ENCODE measurements around the gene PPP1CA. TPM values are rescaled to one million over a fixed set of nuclear protein-coding genes. Genes with fewer than 3 reads are reported as not detected.

PPP1CA gene
- total and polyA plus RNA-seq, 8 donors, result 108 to 173 (median 140) TPM

DNA sequence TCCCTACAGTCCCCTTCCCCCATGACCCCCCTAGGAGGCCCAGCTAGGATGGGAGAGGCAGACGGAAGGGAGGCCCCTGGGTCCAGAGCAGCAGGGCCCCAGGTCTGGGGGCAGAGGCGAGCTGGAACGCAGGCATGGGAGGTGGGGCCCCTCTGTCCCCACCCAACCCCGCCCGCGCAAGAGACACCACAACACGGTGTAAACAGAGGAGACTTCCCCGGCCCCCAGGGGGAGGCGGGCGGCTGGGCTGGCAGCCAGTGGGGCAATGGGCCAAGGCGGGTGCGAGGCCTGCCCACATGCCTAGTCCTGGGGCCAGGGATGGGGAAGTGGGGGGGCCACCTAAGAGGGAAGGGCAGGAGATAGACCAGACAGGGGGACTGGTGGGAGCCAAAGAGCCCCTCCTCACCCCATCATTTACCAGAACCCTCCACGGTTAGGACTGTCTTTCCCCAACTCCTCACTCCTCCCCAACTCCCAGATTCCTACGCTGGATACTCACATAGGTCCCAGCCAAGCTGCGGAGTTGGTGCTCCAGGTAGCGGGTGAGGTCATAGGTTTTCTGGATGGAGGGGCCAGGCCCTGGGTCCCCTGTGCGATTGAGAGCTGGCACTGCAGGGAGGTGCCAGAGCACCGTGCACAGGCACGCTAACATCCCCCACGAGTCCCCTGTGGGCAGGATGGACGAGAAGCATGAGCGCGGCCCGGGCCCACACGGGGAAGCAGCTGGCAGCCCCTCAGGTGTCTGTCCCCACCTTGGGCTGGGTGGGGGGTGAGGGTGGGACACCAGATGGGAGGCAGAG lies 34.5 kb downstream of the PPP1CA start:
- H3K27ac ChIP-seq, result peak overlapping the region; percentile 9 to 33
- intact Hi-C loops (cut with DNase I), result no loop called here
- DNase-seq (peak in 1 of 4 donors; percentile 67), ATAC-seq (no peak)
- H3K36me3 ChIP-seq, result peaks cover 0 to 19% of the 10 kb centered on the region in 2 donors
- no peaks in the 10 kb centered on the region for H3K9me3 ChIP-seq
- H3K4me1 ChIP-seq, result peaks cover 34 to 78% of the 10 kb centered on the region in 2 donors
- no peaks in the 10 kb centered on the region for H3K27me3 ChIP-seq
- TF ChIP-seq, protein P1, sequence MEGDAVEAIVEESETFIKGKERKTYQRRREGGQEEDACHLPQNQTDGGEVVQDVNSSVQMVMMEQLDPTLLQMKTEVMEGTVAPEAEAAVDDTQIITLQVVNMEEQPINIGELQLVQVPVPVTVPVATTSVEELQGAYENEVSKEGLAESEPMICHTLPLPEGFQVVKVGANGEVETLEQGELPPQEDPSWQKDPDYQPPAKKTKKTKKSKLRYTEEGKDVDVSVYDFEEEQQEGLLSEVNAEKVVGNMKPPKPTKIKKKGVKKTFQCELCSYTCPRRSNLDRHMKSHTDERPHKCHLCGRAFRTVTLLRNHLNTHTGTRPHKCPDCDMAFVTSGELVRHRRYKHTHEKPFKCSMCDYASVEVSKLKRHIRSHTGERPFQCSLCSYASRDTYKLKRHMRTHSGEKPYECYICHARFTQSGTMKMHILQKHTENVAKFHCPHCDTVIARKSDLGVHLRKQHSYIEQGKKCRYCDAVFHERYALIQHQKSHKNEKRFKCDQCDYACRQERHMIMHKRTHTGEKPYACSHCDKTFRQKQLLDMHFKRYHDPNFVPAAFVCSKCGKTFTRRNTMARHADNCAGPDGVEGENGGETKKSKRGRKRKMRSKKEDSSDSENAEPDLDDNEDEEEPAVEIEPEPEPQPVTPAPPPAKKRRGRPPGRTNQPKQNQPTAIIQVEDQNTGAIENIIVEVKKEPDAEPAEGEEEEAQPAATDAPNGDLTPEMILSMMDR (IDR thresholded peaks at IDR 0.05), result no peak
- H3K4me3 ChIP-seq, result no peak overlapping the region

GRCh38 chr11:67366546-67366945 lies 35.1 kb downstream of the PPP1CA start:
- no peaks in the 10 kb centered on the region for H3K9me3 ChIP-seq
- peak overlapping the region; percentile 9 to 33 for H3K27ac ChIP-seq
- TF ChIP-seq, protein P1 (IDR thresholded peaks at IDR 0.05), result no peak
- peaks cover 0 to 19% of the 10 kb centered on the region in 2 donors for H3K36me3 ChIP-seq
- intact Hi-C loops (cut with DNase I), result no loop called here
- no peaks in the 10 kb centered on the region for H3K27me3 ChIP-seq
- ATAC-seq, result peak; percentile 12
- peak in 1 of 4 donors; percentile 74 for DNase-seq
- H3K4me3 ChIP-seq, result no peak overlapping the region
- H3K4me1 ChIP-seq, result peaks cover 27 to 71% of the 10 kb centered on the region in 2 donors

DNA sequence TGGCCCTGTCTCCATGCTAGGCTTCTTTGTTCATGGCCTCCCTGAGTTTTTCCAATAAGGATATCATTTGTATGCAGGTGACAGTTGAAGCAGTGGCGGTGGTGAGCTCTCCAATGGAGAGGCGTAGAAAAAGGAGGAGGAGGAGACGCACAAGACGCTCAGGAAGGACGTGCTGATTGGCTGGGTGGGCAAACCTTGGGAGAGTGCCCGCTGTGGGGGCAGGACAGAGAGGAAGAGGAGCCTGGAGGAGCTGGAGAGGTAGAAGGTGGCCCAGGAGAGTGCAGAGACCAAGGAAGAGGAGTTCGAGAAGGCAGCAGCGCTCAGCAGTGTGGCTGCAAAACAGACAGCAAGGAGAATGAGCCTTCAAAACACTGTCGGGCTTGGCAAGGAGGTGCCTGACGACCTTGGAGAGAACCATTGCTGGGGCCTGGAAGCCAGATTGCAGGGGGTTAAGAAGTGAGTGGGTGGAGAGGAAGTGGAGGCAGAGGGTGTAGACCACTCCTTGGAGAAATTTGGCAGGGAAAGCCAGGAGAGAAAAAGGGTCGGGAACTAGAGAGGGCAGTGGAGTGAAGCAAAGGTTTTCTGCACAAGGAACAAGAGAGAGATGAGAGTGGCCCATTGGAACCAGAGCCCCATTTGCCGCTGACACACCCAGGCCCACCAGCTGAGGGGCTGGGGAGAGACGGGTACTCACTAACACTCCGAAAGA lies 35.8 kb downstream of the PPP1CA start:
- Histone ChIP-seq H3K9me3 (no peaks in the 10 kb centered on the region), H3K27me3 (no peaks in the 10 kb centered on the region), H3K4me3 (no peak overlapping the region), H3K4me1 (peaks cover 21 to 65% of the 10 kb centered on the region in 2 donors), H3K27ac (peak overlapping the region in 1 of 2 donors; percentile 9), H3K36me3 (peaks cover 0 to 19% of the 10 kb centered on the region in 2 donors)
- TF ChIP-seq, protein P1 (IDR thresholded peaks at IDR 0.05), result no peak
- DNase-seq (no peak), ATAC-seq (no peak)
- intact Hi-C loops (cut with DNase I), result no loop called here

GRCh38 chr11:67364783-67365722 lies 36.6 kb downstream of the PPP1CA start:
- Histone ChIP-seq H3K4me3 (no peak overlapping the region), H3K9me3 (no peaks in the 10 kb centered on the region), H3K36me3 (peaks cover 0 to 19% of the 10 kb centered on the region in 2 donors), H3K27me3 (no peaks in the 10 kb centered on the region), H3K27ac (no peak overlapping the region), H3K4me1 (peaks cover 16 to 57% of the 10 kb centered on the region in 2 donors)
- intact Hi-C loops (cut with DNase I), result no loop called here
- TF ChIP-seq, protein P1 (IDR thresholded peaks at IDR 0.05), result no peak
- ATAC-seq (no peak), DNase-seq (no peak)

Data from left lung (tissue), 10 donors.